ENCODE data around the gene CDH18. TPM values are rescaled to one million over a fixed set of nuclear protein-coding genes. Genes with fewer than 3 reads are reported as not detected.

Gene CDH18
- total RNA-seq, 2 experiments from 2014 or later: not detected

DNA sequence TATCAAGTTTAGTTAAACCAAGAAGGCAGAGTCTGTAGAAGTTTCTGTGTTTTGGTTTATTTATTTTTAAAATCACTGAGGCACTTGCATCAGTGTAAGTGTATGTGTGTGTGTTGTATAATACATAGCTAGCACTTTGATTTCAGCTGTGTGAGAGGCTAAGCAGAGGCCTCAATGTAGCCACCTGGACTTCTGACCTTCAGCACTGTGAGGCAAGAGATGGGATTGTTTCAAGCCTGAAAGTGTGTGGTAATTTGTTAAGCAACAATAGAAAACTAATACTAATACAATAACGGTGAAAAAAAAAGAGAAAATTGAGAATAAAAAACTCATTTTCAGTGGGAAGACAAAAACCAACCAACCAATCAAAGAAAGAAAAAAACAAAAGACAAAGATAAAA is 327.3 kb downstream of the CDH18 start:
- Mint-ChIP-seq H3K27me3 (ENCODE audit: low read depth) (no peaks in the 10 kb centered on the region), H3K4me1 (ENCODE audit: low read depth) (no peaks in the 10 kb centered on the region), H3K4me3 (no peak overlapping the region), H3K9me3 (peaks cover 1% of the 10 kb centered on the region), H3K36me3 (ENCODE audit: low read depth) (no peaks in the 10 kb centered on the region), H3K27ac (no peak overlapping the region)
- CTCF ChIA-PET: interaction anchor here (0.7 kb wide), 1 partner anchor 28 kb away, joined by 3 read pairs; no protein-coding TSS in a partner anchor
- DNase-seq: no peak
- intact Hi-C loops (cut with micrococcal nuclease): no loop called here

DNA sequence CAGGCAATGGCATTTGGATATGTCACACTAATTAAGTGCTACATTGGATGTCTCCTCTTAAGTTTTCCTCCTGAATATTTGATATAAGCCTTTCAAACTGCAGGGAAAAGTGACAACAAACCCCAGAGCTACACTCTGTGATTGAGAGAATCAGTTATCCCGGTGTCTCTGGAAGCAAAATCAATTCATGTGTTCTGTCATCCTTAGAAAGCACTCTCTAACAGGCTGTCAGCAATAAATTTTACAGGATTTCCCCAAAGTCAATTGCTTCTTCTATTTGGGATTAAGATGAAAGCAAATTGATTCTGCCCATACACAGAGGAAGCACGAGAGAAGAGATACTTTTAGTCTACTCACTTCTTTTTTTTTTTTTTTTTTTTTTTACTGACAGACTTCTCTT is 332.4 kb downstream of the CDH18 start:
- peaks cover 3% of the 10 kb centered on the region for H3K9me3 Mint-ChIP-seq
- no peaks in the 10 kb centered on the region for H3K4me1 Mint-ChIP-seq (ENCODE audit: low read depth)
- no peak overlapping the region for H3K27ac Mint-ChIP-seq
- peaks cover 1% of the 10 kb centered on the region for H3K36me3 Mint-ChIP-seq (ENCODE audit: low read depth)
- no peak for DNase-seq
- CTCF ChIA-PET: no interaction called here
- H3K4me3 Mint-ChIP-seq: no peak overlapping the region
- no peaks in the 10 kb centered on the region for H3K27me3 Mint-ChIP-seq (ENCODE audit: low read depth)
- intact Hi-C loops (cut with micrococcal nuclease): no loop called here

DNA sequence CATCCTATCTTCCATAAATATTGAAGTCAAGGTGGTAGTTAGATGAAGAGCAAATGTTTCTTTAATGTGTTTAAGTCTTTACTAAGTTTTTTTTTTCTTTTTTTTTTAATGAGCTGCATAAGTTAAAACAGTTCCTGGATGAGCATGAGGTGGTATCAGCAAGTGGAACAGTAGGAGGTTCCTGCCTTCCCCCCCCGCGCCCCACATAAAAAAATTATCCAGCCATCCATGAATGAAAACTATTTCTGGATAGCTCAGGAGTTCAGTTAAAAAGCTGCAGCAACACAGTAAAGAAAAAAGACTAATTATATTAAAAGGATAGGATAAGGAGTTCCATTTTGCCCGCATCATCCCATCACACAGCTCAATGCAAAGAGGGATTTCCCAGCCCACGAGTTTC is 349.5 kb downstream of the CDH18 start:
- no peak for DNase-seq
- Mint-ChIP-seq H3K4me3 (no peak overlapping the region), H3K27me3 (ENCODE audit: low read depth) (no peaks in the 10 kb centered on the region), H3K4me1 (ENCODE audit: low read depth) (no peaks in the 10 kb centered on the region), H3K9me3 (peaks cover 4% of the 10 kb centered on the region), H3K27ac (no peak overlapping the region), H3K36me3 (ENCODE audit: low read depth) (no peaks in the 10 kb centered on the region)
- CTCF ChIA-PET: no interaction called here
- intact Hi-C loops (cut with micrococcal nuclease): no loop called here

DNA sequence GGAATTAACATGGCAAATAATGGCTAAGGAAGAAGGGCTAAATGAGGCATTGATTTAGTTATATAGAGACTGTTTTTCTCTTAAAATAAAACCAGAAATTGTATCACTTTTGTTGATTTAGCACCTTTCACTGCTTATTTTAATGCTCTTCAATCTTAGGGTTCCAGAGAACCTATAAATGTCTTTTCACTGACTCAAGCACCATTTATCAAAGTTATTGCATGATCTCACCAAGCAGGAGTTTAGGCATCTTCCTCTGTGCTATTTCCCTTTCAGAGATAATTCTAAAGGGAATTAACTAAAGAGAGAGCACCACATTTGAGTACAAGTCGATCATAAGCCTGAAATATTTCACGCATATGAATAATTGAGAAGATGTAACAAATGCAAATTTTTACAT is 357.1 kb downstream of the CDH18 start:
- intact Hi-C loops (cut with micrococcal nuclease): no loop called here
- Mint-ChIP-seq H3K4me3 (no peak overlapping the region), H3K36me3 (ENCODE audit: low read depth) (no peaks in the 10 kb centered on the region), H3K27ac (no peak overlapping the region), H3K4me1 (ENCODE audit: low read depth) (no peaks in the 10 kb centered on the region), H3K27me3 (ENCODE audit: low read depth) (no peaks in the 10 kb centered on the region), H3K9me3 (peaks cover 13% of the 10 kb centered on the region)
- no peak for DNase-seq
- CTCF ChIA-PET: no interaction called here

DNA sequence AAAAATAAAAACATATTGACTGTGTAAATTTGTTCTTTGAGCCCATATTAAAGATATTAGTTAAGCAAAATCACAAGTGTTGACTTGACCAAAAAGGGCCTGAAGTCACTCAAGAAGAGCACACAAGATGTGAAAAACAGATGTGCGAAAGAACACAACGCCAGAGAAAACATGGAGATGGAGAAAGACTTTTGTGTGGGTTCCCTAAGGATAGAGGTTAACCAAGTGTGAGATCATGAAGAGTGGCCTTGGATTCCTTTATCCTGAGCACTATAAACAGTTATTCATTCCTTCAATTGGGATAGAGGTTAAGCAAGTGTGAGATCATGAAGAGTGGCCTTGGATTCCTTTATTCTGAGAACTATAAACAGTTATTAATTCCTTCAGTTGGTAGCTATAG is 361.8 kb downstream of the CDH18 start:
- no peaks in the 10 kb centered on the region for H3K36me3 Mint-ChIP-seq (ENCODE audit: low read depth)

DNA sequence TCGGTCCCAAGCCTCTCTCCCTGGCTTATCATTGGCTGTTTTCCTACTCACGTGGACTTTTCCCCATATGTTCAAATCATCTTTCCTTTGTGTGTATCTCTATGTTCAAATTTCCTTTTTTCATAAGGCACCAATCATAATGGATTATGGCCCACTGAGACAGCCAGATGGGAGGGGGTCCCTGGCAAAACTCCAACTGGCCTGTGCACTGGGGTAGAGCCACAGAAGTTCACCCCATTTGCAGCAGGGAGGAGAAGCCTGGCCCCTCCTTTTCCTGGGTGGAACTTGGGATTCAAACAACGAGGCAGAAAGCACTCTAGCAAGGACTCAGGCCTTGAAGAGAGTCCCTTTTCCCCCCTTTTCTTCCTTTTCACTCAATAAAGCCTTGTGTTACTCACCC is 362.4 kb downstream of the CDH18 start:
- intact Hi-C loops (cut with micrococcal nuclease): no loop called here

More for the DNA sequence above, 361.8 kb downstream of the CDH18 start:
- H3K27me3 Mint-ChIP-seq (ENCODE audit: low read depth): no peaks in the 10 kb centered on the region
- no peaks in the 10 kb centered on the region for H3K4me1 Mint-ChIP-seq (ENCODE audit: low read depth)
- DNase-seq: no peak
- no peak overlapping the region for H3K4me3 Mint-ChIP-seq
- peaks cover 24% of the 10 kb centered on the region for H3K9me3 Mint-ChIP-seq
- CTCF ChIA-PET: no interaction called here
- H3K27ac Mint-ChIP-seq: no peak overlapping the region
- intact Hi-C loops (cut with micrococcal nuclease): no loop called here

DNA sequence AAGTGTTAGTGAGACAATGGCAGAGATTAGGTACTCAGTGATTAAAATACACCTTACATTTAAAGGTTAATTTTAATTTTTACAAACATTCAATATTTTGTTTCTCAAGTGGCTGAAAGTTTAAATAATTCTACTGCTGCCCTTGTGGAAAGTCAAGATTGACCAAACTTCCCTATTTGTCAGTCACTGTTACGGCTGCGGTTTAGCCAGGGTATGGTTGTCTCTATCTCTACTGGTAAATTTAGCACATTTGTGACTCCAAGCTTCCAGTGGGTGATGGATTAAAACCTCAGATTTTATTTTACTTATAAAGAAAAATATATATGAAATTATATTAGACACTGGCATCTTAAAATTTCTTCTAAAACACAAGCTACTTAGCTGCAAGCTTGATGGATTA is 368.4 kb downstream of the CDH18 start:
- Mint-ChIP-seq H3K27ac (no peak overlapping the region), H3K4me1 (ENCODE audit: low read depth) (no peaks in the 10 kb centered on the region), H3K36me3 (ENCODE audit: low read depth) (no peaks in the 10 kb centered on the region), H3K4me3 (no peak overlapping the region), H3K27me3 (ENCODE audit: low read depth) (no peaks in the 10 kb centered on the region), H3K9me3 (peaks cover 16% of the 10 kb centered on the region)
- no peak for DNase-seq
- intact Hi-C loops (cut with micrococcal nuclease): no loop called here
- CTCF ChIA-PET: no interaction called here

More for the DNA sequence above, 362.4 kb downstream of the CDH18 start:
- H3K27me3 Mint-ChIP-seq (ENCODE audit: low read depth): no peaks in the 10 kb centered on the region
- H3K9me3 Mint-ChIP-seq: peaks cover 21% of the 10 kb centered on the region
- no peak overlapping the region for H3K27ac Mint-ChIP-seq
- no peaks in the 10 kb centered on the region for H3K4me1 Mint-ChIP-seq (ENCODE audit: low read depth)
- DNase-seq: no peak
- H3K4me3 Mint-ChIP-seq: no peak overlapping the region
- no peaks in the 10 kb centered on the region for H3K36me3 Mint-ChIP-seq (ENCODE audit: low read depth)
- CTCF ChIA-PET: no interaction called here

DNA sequence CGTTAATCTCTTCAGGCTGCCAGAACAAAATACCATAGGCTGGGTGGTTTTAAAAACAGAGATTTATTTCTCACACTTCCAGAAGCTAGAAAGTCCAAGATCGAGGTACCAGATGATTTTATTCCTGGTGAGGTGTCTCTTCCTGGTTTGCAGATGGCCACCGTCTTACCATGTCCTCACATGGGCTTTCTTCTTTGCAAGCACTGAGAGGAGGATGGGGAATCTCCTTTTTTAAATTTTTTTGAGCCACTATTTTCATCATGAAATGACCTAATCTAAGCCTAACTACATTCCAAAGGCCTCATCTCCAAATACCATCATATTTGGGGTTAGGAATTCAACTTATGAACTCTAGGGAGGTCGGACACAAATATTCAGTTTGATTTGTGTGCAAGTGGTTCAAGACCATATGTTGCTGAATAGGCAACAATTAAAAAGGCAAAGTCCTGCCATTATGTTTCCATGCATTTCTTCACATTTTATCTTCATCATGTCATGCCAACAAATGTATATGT is 371.2 kb downstream of the CDH18 start:
- no peak overlapping the region for H3K27ac Mint-ChIP-seq
- CTCF ChIA-PET: no interaction called here
- intact Hi-C loops (cut with micrococcal nuclease): no loop called here
- H3K36me3 Mint-ChIP-seq (ENCODE audit: low read depth): no peaks in the 10 kb centered on the region
- H3K4me1 Mint-ChIP-seq (ENCODE audit: low read depth): no peaks in the 10 kb centered on the region
- peaks cover 13% of the 10 kb centered on the region for H3K9me3 Mint-ChIP-seq
- H3K27me3 Mint-ChIP-seq (ENCODE audit: low read depth): no peaks in the 10 kb centered on the region
- no peak for DNase-seq
- no peak overlapping the region for H3K4me3 Mint-ChIP-seq

DNA sequence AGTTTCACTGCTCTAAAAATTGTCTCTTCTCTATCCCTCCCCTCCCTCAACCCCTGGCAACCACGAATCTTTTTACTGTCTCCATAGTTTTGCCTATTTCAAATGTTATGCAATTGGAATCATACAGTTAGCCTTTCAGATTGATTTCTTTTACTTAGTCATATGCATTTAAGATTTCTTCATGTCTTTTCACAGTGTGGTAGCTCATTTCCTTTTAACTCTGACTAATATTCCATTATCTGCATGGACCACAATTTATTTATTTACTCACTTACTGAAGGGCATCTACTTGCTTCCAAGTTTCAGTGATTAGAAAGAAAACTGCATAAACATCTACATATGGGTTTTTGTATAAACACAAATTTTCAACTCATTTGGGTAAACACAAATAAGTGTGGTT is 372.3 kb downstream of the CDH18 start:
- H3K9me3 Mint-ChIP-seq: peaks cover 10% of the 10 kb centered on the region
- H3K36me3 Mint-ChIP-seq (ENCODE audit: low read depth): no peaks in the 10 kb centered on the region
- no peak for DNase-seq
- H3K4me1 Mint-ChIP-seq (ENCODE audit: low read depth): no peaks in the 10 kb centered on the region
- no peaks in the 10 kb centered on the region for H3K27me3 Mint-ChIP-seq (ENCODE audit: low read depth)
- intact Hi-C loops (cut with micrococcal nuclease): no loop called here
- CTCF ChIA-PET: no interaction called here
- H3K4me3 Mint-ChIP-seq: no peak overlapping the region
- H3K27ac Mint-ChIP-seq: no peak overlapping the region

DNA sequence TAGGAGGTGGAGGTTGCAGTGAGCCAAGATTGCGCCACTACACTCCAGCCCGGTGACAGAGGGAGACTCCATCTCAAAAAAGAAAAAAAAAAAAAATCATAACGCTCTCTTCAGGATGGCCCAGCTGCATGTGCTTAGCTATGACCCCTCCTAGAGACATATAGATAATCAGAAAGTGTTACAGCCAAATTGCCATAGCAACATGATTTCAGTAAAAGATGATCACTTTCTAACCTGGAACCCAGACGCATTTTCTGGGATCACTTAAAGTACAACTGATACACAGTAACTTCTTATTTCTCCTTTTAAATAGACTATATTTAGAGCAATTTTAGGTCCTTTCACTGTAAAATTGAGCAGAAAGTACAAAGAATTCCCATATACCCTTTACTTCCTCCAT is 372.9 kb downstream of the CDH18 start:
- intact Hi-C loops (cut with micrococcal nuclease): no loop called here
- Mint-ChIP-seq H3K27me3 (ENCODE audit: low read depth) (no peaks in the 10 kb centered on the region), H3K27ac (no peak overlapping the region), H3K4me3 (no peak overlapping the region), H3K9me3 (peaks cover 10% of the 10 kb centered on the region), H3K36me3 (ENCODE audit: low read depth) (no peaks in the 10 kb centered on the region), H3K4me1 (ENCODE audit: low read depth) (no peaks in the 10 kb centered on the region)
- CTCF ChIA-PET: no interaction called here
- DNase-seq: no peak

DNA sequence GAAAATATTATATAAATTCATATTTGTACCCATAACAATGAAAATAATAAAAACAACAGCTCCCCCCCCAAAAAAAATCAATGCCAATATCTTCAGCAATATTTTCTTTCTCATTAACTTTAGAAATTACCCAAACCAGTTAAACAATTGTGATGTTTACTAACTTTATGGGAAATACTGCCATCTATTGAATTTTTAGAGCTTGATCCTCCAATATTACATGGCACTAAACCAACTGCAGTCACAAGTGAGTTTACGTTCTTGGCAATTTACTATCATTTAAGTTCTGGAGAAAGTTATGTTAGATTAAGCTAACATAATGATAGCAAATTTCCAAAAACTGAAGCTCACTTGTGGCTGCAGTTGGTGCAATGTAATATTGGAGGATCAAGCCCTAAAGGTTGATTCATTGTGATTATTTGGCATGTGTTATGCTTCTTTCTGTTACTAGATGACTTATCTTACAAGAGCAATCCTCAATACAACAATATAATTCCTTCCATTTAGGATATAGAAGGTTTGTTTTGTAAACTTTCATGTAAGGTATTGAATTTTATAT is 379.5 kb downstream of the CDH18 start:
- Mint-ChIP-seq H3K9me3 (no peaks in the 10 kb centered on the region), H3K36me3 (ENCODE audit: low read depth) (no peaks in the 10 kb centered on the region), H3K27ac (no peak overlapping the region), H3K27me3 (ENCODE audit: low read depth) (no peaks in the 10 kb centered on the region), H3K4me3 (no peak overlapping the region), H3K4me1 (ENCODE audit: low read depth) (no peaks in the 10 kb centered on the region)
- intact Hi-C loops (cut with micrococcal nuclease): loop anchor here (2.0 to 5.0 kb wide), 2 partner anchors 1142 to 1216 kb away; no protein-coding TSS in a partner anchor
- CTCF ChIA-PET: interaction anchor here (0.6 kb wide), 1 partner anchor 346 kb away, joined by 7 read pairs; no protein-coding TSS in a partner anchor
- no peak for DNase-seq

DNA sequence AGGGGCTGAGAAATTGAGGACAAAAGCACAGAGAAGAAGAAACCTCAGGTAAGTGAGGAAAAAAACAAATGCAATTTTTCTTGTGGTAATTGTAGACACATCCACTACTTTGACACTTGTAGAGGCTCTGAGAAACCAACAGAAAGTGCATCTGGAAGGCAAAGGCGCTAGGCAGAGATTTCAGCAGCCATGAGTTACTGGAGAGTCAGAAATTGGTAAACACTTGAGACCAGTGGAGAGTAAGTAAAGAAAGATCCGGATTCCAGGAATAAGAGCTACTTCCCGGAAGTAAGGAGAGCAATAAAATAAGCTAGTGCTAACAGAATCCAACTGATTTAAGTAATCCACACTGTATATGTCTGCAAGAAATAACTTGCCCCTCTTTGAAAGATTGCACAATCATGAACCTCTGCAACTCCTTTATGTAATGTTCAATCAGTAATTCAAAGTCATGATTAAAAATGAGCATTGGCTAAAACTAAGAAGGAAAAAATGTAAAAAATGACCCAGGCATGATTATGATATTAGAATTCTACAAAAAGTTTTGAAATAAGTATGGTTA is 382.1 kb downstream of the CDH18 start:
- CTCF ChIA-PET: no interaction called here
- Mint-ChIP-seq H3K27ac (no peak overlapping the region), H3K9me3 (peaks cover 3% of the 10 kb centered on the region), H3K4me3 (no peak overlapping the region), H3K4me1 (ENCODE audit: low read depth) (no peaks in the 10 kb centered on the region), H3K36me3 (ENCODE audit: low read depth) (no peaks in the 10 kb centered on the region), H3K27me3 (ENCODE audit: low read depth) (no peaks in the 10 kb centered on the region)
- no peak for DNase-seq
- intact Hi-C loops (cut with micrococcal nuclease): loop anchor here (5.0 kb wide), 1 partner anchor 1214 kb away; no protein-coding TSS in a partner anchor

DNA sequence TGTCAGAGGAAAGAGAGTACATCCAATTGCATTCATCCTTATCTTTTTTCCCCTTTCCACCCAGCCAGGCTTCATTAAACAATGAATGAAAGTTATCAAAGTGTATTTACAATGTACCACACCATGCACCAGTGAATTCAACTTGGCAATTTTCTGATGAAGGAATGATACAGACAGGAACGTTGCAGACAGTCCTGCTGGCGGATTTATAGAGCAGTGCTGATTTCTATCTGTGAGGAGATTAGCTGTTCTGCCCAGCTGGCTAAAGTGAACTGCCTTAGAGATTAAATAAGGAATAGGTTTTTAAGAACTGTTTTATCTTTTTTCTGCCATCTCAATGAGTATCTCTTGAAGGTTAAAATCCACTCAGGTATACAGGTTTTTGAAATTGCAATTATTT is 403.9 kb downstream of the CDH18 start:
- H3K4me3 Mint-ChIP-seq: no peak overlapping the region
- no peak for DNase-seq
- H3K27me3 Mint-ChIP-seq (ENCODE audit: low read depth): no peaks in the 10 kb centered on the region

More for the DNA sequence above, 403.9 kb downstream of the CDH18 start:
- no peak overlapping the region for H3K27ac Mint-ChIP-seq
- CTCF ChIA-PET: no interaction called here
- H3K9me3 Mint-ChIP-seq: peaks cover 18% of the 10 kb centered on the region
- H3K36me3 Mint-ChIP-seq (ENCODE audit: low read depth): no peaks in the 10 kb centered on the region
- no peaks in the 10 kb centered on the region for H3K4me1 Mint-ChIP-seq (ENCODE audit: low read depth)
- intact Hi-C loops (cut with micrococcal nuclease): no loop called here

All from activated naive CD4-positive, alpha-beta T cell treated with anti-CD3 and anti-CD28 coated beads for 36 hours (primary cell).